GM18907 (cell line): Measurements from ENCODE around the gene PA2G4.
"Not testable (repeated sequence)": the region's sequence is repeated elsewhere in the genome, so short reads cannot be mapped to it uniquely, and the experiment has no call there.

Experiments
- ATAC-seq: cut with Tn5 transposase; IDR thresholded peaks from one replicate; pipeline ENCODE4 v1.9.1; 2021; ENCODE audit warnings: mild to moderate bottlenecking, moderate library complexity; ENCODE audit not compliant: unreplicated experiment

The PA2G4 gene

GRCh38 chr12:56098592-56098991 is 5.8 kb upstream of the PA2G4 start:
- no peak for ATAC-seq

- ATAC-seq, result no peak
Measured at GRCh38 chr12:56099787-56100186, 4.6 kb upstream of the PA2G4 start.

- no peak for ATAC-seq
Measured at GRCh38 chr12:56101045-56101444, 3.3 kb upstream of the PA2G4 start.

GRCh38 chr12:56102683-56103065 is 1.7 kb upstream of the PA2G4 start:
- ATAC-seq, result no peak

- ATAC-seq, result no peak
Measured at GRCh38 chr12:56103066-56103711, 1.2 kb upstream of the PA2G4 start.

GRCh38 chr12:56103823-56104108 is 593 bp upstream of the PA2G4 start:
- no peak for ATAC-seq

- peak; percentile 27 for ATAC-seq
Measured at GRCh38 chr12:56104815-56105608, 653 bp downstream of the PA2G4 start.

- no peak for ATAC-seq
Measured at GRCh38 chr12:56105609-56105902, 1.2 kb downstream of the PA2G4 start.

- no peak for ATAC-seq
Measured at GRCh38 chr12:56107242-56107641, 2.9 kb downstream of the PA2G4 start.

GRCh38 chr12:56110571-56110970 is 6.2 kb downstream of the PA2G4 start:
- ATAC-seq, result no peak

GRCh38 chr12:56114084-56114483 is 9.7 kb downstream of the PA2G4 start:
- ATAC-seq, result no peak

- ATAC-seq, result no peak
Measured at GRCh38 chr12:56115329-56115728, 11.0 kb downstream of the PA2G4 start.

GRCh38 chr12:56116267-56117081 is 12.1 kb downstream of the PA2G4 start, which contains the start of gene RPL41:
TSS of gene RPL41 (plus strand) at chr12:56116633.
- ATAC-seq, result peak; percentile 56

- ATAC-seq, result not testable (repeated sequence)
Measured at GRCh38 chr12:56117082-56117706, 12.8 kb downstream of the PA2G4 start.

- ATAC-seq, result peak; percentile 91
Measured at GRCh38 chr12:56117778-56118687, 13.7 kb downstream of the PA2G4 start, which contains the start of gene ZC3H10. TSS of gene ZC3H10 (plus strand) at chr12:56118266. CDS start at chr12:56120563, 2,297 bp downstream.

GRCh38 chr12:56118688-56119357 is 14.5 kb downstream of the PA2G4 start:
- peak; percentile 1 for ATAC-seq

- no peak for ATAC-seq
Measured at GRCh38 chr12:56119361-56119796, 15.0 kb downstream of the PA2G4 start.

- no peak for ATAC-seq
Measured at GRCh38 chr12:56120158-56120846, 15.9 kb downstream of the PA2G4 start.

GRCh38 chr12:56121204-56121870 is 17.0 kb downstream of the PA2G4 start:
- ATAC-seq, result no peak
